ENCODE results near the gene RCSD1.

Gene RCSD1

DNA sequence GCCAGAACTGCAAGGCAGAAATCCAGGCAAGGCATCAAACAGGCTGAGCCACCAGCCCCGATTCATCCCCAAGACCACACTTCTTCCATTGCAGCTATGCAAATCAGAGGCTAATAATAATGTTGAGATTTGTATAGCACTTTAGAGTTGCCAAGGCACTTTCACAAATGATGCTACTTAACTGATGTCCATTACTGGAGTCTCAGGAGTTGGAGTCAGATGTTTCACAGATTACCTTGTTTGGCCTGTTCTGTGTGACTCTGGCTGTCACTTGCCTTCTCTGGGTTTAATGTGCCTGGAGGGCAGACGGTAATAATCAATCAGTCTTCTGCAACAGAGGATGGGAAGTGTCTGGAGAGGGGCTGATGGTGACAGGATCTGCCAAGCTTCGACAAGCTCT is 51.0 kb downstream of the RCSD1 start:
- Histone ChIP-seq H3K4me3 (ENCODE audit: low read depth, low read length) (no peak overlapping the region), H3K4me1 (ENCODE audit: control insufficient read depth, insufficient read depth, low read length) (peaks cover 34% of the 10 kb centered on the region), H3K27ac (ENCODE audit: low read depth, low read length) (no peak overlapping the region), H3K9ac (ENCODE audit: low read length) (no peak overlapping the region), H3K9me3 (ENCODE audit: control insufficient read depth, insufficient read depth, low read depth, low read length) (no peaks in the 10 kb centered on the region), H3K36me3 (ENCODE audit: control insufficient read depth, insufficient read depth, low read length) (no peaks in the 10 kb centered on the region), H3K27me3 (ENCODE audit: control insufficient read depth, insufficient read depth, low read length) (no peaks in the 10 kb centered on the region)

DNA sequence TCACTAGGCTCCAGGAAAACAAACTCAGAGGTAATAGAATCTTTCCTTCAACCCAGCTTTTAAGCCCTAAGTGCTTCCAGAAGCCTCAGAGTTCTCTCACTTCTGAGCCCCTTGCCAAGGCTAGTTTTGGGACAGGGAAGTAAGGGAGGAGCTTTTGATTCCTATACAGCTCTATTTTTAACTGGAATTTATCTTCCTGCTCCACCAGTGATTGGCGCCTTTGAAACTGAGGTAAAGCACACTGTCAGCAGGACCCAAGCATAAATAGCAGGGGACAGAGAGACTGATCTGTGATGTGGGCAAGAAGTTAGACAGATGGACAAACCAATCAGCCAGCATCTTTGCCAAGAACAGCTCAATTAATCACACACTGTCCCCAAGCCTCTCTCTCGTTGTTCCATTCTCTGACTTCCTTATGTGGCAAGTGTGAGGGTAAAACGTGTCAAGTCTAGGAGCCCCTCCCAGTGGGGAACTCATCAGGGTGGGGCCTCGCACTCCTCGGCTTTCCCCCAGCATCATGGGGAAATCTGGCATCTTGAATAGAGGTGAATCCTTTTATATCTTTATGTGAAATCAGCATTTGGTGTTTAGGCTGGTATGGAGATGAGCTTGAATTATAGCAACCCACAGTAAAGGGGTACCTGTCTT is 51.5 kb downstream of the RCSD1 start:
- H3K9ac ChIP-seq (ENCODE audit: low read length): no peak overlapping the region
- no peaks in the 10 kb centered on the region for H3K36me3 ChIP-seq (ENCODE audit: control insufficient read depth, insufficient read depth, low read length)
- peaks cover 39% of the 10 kb centered on the region for H3K4me1 ChIP-seq (ENCODE audit: control insufficient read depth, insufficient read depth, low read length)
- H3K9me3 ChIP-seq (ENCODE audit: control insufficient read depth, insufficient read depth, low read depth, low read length): no peaks in the 10 kb centered on the region
- no peak overlapping the region for H3K27ac ChIP-seq (ENCODE audit: low read depth, low read length)
- no peaks in the 10 kb centered on the region for H3K27me3 ChIP-seq (ENCODE audit: control insufficient read depth, insufficient read depth, low read length)
- no peak overlapping the region for H3K4me3 ChIP-seq (ENCODE audit: low read depth, low read length)

DNA sequence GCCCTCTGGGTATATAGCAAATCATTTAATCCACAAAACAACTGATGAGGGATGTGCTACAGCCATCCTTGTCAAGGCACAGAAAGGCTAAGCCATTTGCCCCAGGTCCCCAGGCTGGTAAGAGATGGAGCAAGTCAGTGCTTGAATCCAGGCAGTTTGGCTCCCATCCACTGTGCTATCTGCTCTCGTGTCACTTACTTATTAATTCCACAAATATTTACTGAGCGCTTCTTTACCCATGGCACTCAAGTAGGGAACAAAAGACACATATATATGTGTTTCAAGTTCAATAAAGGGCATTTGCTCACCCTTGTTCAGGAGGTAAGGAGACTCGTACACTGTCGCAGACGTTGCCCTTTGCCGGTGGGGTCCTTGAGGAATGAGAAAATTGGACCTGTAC is 53.2 kb downstream of the RCSD1 start:
- no peak overlapping the region for H3K4me3 ChIP-seq (ENCODE audit: low read depth, low read length)
- H3K9ac ChIP-seq (ENCODE audit: low read length): peak overlapping the region; percentile 40
- H3K9me3 ChIP-seq (ENCODE audit: control insufficient read depth, insufficient read depth, low read depth, low read length): no peaks in the 10 kb centered on the region
- no peak overlapping the region for H3K27ac ChIP-seq (ENCODE audit: low read depth, low read length)
- no peaks in the 10 kb centered on the region for H3K36me3 ChIP-seq (ENCODE audit: control insufficient read depth, insufficient read depth, low read length)
- no peaks in the 10 kb centered on the region for H3K27me3 ChIP-seq (ENCODE audit: control insufficient read depth, insufficient read depth, low read length)
- peaks cover 41% of the 10 kb centered on the region for H3K4me1 ChIP-seq (ENCODE audit: control insufficient read depth, insufficient read depth, low read length)

DNA sequence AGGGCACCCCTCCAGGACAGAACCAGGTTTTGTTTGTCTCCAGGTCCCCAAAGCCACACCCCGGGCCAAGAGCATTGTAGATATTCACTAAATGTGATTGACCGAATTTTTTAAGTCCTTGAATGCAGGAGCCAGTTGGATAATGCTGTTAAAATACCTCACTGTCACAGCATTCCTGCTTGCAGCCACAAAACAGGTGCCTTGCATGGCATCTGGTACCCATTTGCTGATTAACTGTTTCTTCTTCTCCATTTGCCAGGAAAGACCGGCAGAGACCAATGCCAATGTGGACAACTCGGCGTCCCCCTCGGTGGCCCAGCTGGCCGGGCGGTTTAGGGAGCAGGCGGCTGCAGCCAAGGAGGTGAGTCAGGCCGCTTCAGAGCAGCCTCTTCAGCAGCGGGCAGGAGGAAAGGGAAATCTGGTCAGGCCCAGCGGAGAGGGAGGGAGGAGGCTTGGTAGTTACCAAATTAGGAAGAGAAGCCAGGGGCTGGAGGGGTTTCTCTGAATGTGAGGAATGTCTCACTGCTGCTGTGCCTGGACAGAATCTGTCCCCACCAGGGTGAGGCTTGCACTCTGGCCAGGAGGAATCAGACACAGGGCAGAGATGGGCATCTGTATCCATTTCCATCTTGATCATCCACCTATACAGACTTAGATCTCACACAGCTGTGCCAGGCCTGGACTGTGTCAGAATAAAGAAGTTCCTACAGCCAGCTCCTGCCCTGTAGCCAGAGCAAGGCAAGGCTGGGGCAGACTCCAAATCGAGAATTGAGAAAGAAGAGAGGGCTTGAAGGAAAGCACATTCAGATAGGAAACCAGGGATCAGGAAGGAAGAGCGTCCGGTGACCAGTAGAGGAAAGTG is 53.8 kb downstream of the RCSD1 start:
- no peaks in the 10 kb centered on the region for H3K36me3 ChIP-seq (ENCODE audit: control insufficient read depth, insufficient read depth, low read length)
- no peak overlapping the region; the same call in 1 of the 2 replicates for H3K4me3 ChIP-seq (ENCODE audit: low read depth, low read length)
- H3K9ac ChIP-seq (ENCODE audit: low read length): peak overlapping the region; percentile 43
- H3K27me3 ChIP-seq (ENCODE audit: control insufficient read depth, insufficient read depth, low read length): no peaks in the 10 kb centered on the region
- peaks cover 41% of the 10 kb centered on the region for H3K4me1 ChIP-seq (ENCODE audit: control insufficient read depth, insufficient read depth, low read length)
- no peaks in the 10 kb centered on the region for H3K9me3 ChIP-seq (ENCODE audit: control insufficient read depth, insufficient read depth, low read depth, low read length)
- H3K27ac ChIP-seq (ENCODE audit: low read depth, low read length): peak overlapping the region; percentile 21; the same call in 1 of the 2 replicates

DNA sequence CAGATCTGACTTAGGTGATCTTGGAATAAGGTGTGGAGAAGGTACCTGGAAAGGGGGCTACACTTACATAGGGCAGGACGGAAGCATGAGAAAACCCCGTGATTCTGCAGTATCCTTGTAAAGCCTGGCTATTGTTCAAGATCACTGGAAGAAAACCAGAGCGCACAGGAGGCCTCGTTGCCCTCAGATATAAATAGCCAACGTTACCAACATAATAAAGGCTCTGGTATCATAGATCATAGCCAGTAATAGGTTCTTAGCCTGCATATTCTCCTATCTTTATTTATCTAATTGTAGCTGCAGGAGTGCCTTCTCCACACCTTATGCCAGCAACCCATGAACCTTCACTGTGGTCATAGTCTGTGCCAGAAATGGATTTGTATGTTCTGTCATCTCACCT is 55.8 kb downstream of the RCSD1 start:
- Histone ChIP-seq H3K4me1 (ENCODE audit: control insufficient read depth, insufficient read depth, low read length) (peaks cover 41% of the 10 kb centered on the region), H3K9ac (ENCODE audit: low read length) (no peak overlapping the region), H3K4me3 (ENCODE audit: low read depth, low read length) (no peak overlapping the region), H3K36me3 (ENCODE audit: control insufficient read depth, insufficient read depth, low read length) (no peaks in the 10 kb centered on the region), H3K27ac (ENCODE audit: low read depth, low read length) (no peak overlapping the region), H3K9me3 (ENCODE audit: control insufficient read depth, insufficient read depth, low read depth, low read length) (no peaks in the 10 kb centered on the region), H3K27me3 (ENCODE audit: control insufficient read depth, insufficient read depth, low read length) (no peaks in the 10 kb centered on the region)

DNA sequence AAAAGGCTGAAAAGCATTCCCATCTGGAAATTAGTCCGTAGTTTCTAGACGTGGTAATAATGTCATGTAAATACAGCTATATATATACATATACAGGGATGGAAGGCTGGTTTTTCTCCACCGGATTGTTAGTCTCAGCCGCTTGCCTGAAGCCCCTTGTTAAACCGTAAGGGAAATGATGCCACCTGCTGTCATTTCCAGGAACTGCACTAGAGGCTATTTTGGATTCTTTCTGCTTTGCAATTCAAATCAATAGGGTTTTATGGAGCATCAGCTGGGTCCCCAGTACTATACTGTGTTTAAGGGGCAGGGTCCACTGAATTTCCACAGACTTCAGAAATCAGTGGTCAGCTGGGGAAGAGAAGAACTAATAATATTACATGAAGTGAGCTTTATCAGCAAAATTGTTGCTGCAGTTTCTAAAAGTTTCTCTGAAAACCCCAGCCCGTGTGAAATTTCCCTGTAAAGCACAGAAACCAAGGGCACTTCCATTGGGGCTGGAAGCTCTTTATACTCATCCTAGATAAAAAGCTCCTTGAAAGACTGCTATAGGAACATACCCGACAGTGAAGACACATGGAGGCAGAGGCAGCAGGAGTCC is 58.0 kb downstream of the RCSD1 start:
- no peak overlapping the region for H3K4me3 ChIP-seq (ENCODE audit: low read depth, low read length)
- no peak overlapping the region for H3K27ac ChIP-seq (ENCODE audit: low read depth, low read length)
- peaks cover 40% of the 10 kb centered on the region for H3K4me1 ChIP-seq (ENCODE audit: control insufficient read depth, insufficient read depth, low read length)
- no peaks in the 10 kb centered on the region for H3K27me3 ChIP-seq (ENCODE audit: control insufficient read depth, insufficient read depth, low read length)
- H3K9me3 ChIP-seq (ENCODE audit: control insufficient read depth, insufficient read depth, low read depth, low read length): no peaks in the 10 kb centered on the region
- no peak overlapping the region for H3K9ac ChIP-seq (ENCODE audit: low read length)
- no peaks in the 10 kb centered on the region for H3K36me3 ChIP-seq (ENCODE audit: control insufficient read depth, insufficient read depth, low read length)

DNA sequence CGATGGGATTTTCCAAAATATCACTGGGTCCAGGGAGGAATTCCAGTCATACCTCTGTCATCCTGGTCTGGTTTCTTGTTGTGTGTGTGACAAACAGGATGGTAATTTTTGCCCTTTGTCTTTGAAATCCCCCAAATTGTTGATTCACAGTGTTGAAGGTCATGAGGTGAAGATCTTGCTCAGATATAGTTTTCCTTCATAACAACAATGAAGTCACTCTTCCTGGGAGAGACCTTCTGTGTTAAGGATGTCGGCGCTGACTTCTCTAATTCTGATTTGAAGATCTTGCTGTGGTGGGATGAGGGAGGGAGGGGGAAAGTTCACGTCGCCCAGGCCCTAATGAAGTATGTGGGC is 59.5 kb downstream of the RCSD1 start:
- Histone ChIP-seq H3K36me3 (ENCODE audit: control insufficient read depth, insufficient read depth, low read length) (no peaks in the 10 kb centered on the region), H3K27me3 (ENCODE audit: control insufficient read depth, insufficient read depth, low read length) (no peaks in the 10 kb centered on the region)

DNA sequence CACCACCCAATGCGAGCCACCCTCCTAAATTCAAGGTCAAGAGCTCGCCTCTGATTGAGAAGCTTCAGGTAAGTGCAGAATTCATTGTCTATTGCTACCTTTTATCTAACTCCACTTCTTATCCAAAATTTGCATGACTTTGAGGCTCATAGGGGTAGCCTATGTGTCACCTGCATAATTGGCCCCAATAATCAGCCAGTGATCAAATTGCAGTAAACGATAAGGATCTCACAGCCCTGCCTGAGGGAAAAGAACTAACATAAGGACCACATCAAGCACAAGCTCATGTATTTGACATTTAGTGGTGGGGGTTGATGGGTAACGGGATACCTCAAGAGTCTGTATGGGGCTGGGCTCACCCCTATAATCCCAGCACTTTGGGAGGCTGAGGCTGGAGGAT is 60.0 kb downstream of the RCSD1 start:
- H3K27ac ChIP-seq (ENCODE audit: low read depth, low read length): no peak overlapping the region
- peaks cover 21% of the 10 kb centered on the region for H3K4me1 ChIP-seq (ENCODE audit: control insufficient read depth, insufficient read depth, low read length)
- H3K9me3 ChIP-seq (ENCODE audit: control insufficient read depth, insufficient read depth, low read depth, low read length): no peaks in the 10 kb centered on the region
- no peak overlapping the region for H3K9ac ChIP-seq (ENCODE audit: low read length)
- no peaks in the 10 kb centered on the region for H3K36me3 ChIP-seq (ENCODE audit: control insufficient read depth, insufficient read depth, low read length)
- no peak overlapping the region for H3K4me3 ChIP-seq (ENCODE audit: low read depth, low read length)
- H3K27me3 ChIP-seq (ENCODE audit: control insufficient read depth, insufficient read depth, low read length): no peaks in the 10 kb centered on the region

More for the DNA sequence above, 59.5 kb downstream of the RCSD1 start:
- Histone ChIP-seq H3K27ac (ENCODE audit: low read depth, low read length) (no peak overlapping the region), H3K9ac (ENCODE audit: low read length) (no peak overlapping the region), H3K4me3 (ENCODE audit: low read depth, low read length) (no peak overlapping the region), H3K9me3 (ENCODE audit: control insufficient read depth, insufficient read depth, low read depth, low read length) (no peaks in the 10 kb centered on the region), H3K4me1 (ENCODE audit: control insufficient read depth, insufficient read depth, low read length) (peaks cover 26% of the 10 kb centered on the region)

DNA sequence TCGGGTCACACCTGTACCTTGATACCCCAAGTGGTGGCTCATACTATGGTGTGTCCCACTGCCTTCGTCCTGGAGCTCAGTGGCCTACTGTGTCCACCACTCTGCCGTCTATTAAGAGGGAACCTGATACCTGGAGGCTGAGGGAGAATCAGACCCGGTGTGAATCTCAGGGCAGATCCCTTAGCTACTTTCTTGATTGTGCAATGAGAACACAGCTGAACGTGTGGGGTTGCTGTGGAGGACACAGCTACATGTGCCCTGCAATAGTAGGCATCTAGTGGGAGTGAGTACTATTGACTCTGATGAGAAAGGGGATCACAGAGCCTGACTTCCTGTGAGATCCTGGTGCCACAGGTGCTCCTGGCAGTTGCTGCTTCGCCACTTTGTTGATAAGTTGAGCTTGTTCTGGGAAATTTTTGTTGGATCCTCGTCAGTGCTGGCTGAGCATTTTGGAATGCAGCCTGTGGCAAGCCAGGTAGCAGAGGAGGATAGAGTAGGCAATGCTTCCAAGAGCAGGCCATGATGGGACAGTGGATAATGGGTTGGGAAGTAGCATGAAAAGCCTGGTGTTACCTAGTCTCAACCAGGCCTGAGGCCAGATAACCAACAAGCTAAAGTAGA is 63.5 kb downstream of the RCSD1 start:
- Histone ChIP-seq H3K27ac (ENCODE audit: low read depth, low read length) (no peak overlapping the region), H3K9me3 (ENCODE audit: control insufficient read depth, insufficient read depth, low read depth, low read length) (no peaks in the 10 kb centered on the region), H3K27me3 (ENCODE audit: control insufficient read depth, insufficient read depth, low read length) (no peaks in the 10 kb centered on the region), H3K4me1 (ENCODE audit: control insufficient read depth, insufficient read depth, low read length) (no peaks in the 10 kb centered on the region; the same call in 1 of the 2 replicates), H3K36me3 (ENCODE audit: control insufficient read depth, insufficient read depth, low read length) (no peaks in the 10 kb centered on the region), H3K9ac (ENCODE audit: low read length) (no peak overlapping the region), H3K4me3 (ENCODE audit: low read depth, low read length) (no peak overlapping the region)

DNA sequence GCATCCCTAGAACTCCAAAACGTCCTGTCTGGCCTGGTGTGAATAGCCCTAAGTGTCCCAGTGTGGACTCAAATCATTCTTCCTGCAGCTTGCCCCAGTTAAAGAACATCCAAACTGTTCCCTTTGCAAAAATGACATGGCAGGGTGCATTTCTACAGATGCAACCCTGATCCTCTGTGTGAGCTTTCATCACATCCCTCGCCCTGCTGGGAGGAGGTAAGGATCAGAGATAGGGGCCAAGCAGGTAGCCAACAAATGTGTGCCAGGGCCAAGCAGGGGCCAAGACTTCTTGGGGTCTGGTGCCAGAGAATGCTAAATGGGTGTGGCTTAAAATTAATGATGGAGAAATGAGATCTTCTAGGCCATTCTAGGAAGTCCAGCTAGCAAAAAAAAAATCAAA is 64.7 kb downstream of the RCSD1 start:
- no peaks in the 10 kb centered on the region for H3K9me3 ChIP-seq (ENCODE audit: control insufficient read depth, insufficient read depth, low read depth, low read length)
- H3K9ac ChIP-seq (ENCODE audit: low read length): no peak overlapping the region
- no peak overlapping the region for H3K4me3 ChIP-seq (ENCODE audit: low read depth, low read length)

DNA sequence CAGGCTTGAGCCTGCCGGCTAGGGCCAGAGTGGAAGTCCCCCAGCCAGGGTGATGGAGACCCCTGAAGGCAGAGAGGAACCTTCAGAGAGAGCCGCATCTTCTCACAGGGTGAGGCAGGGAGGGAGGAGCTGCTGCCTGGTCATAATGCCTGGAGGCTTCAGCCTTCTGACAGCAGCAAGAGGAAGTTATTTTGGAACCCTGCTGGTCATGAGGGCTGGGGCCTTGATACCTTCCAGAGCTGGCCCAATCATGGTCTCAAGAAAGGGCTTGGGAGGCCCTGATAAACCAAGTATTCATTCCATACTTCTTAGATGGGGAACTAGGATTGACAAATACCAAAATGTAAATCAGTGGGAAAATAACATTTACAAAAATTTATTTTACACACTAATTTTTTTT is 65.1 kb downstream of the RCSD1 start:
- H3K4me1 ChIP-seq (ENCODE audit: control insufficient read depth, insufficient read depth, low read length): no peaks in the 10 kb centered on the region; the same call in 1 of the 2 replicates
- H3K9ac ChIP-seq (ENCODE audit: low read length): no peak overlapping the region
- H3K36me3 ChIP-seq (ENCODE audit: control insufficient read depth, insufficient read depth, low read length): no peaks in the 10 kb centered on the region
- H3K4me3 ChIP-seq (ENCODE audit: low read depth, low read length): no peak overlapping the region
- H3K27ac ChIP-seq (ENCODE audit: low read depth, low read length): no peak overlapping the region
- H3K27me3 ChIP-seq (ENCODE audit: control insufficient read depth, insufficient read depth, low read length): no peaks in the 10 kb centered on the region
- H3K9me3 ChIP-seq (ENCODE audit: control insufficient read depth, insufficient read depth, low read depth, low read length): no peaks in the 10 kb centered on the region

More for the DNA sequence above, 64.7 kb downstream of the RCSD1 start:
- no peaks in the 10 kb centered on the region; the same call in 1 of the 2 replicates for H3K4me1 ChIP-seq (ENCODE audit: control insufficient read depth, insufficient read depth, low read length)
- H3K36me3 ChIP-seq (ENCODE audit: control insufficient read depth, insufficient read depth, low read length): no peaks in the 10 kb centered on the region
- no peaks in the 10 kb centered on the region for H3K27me3 ChIP-seq (ENCODE audit: control insufficient read depth, insufficient read depth, low read length)
- no peak overlapping the region for H3K27ac ChIP-seq (ENCODE audit: low read depth, low read length)
